B cell (primary cell): ENCODE measurements around the gene HSPA12B. TPM values are rescaled to one million over a fixed set of nuclear protein-coding genes. Genes with fewer than 3 reads are reported as not detected.

ENCODE experiments used
- ATAC-seq: fragments of 200-7000 bp; cut with Tn5 transposase; one replicate; pipeline ENCODE4 v1.10.0; 2021; ENCODE audit warnings: low read depth, mild to moderate bottlenecking, moderate number of reproducible peaks, moderate library complexity
- CTCF ChIA-PET: fragments of 350-600 bp; sonication (Branson Sonifier 250); formaldehyde crosslinking; loops from one replicate; lab custom pipeline; 2021; ENCODE audit warnings: antibody characterized with exemption, inconsistent platforms; lab: Charles Lee
- POLR2A ChIA-PET: fragments of 350-600 bp; sonication (Branson Sonifier 250); formaldehyde crosslinking; loops from one replicate; lab custom pipeline; 2021; ENCODE audit warnings: antibody characterized with exemption; lab: Charles Lee
- DNase-seq: peaks from one replicate; pipeline ENCODE4 v3.0.0; 2013
- H2AFZ ChIP-seq: 2 replicates; pipeline ENCODE4 v1.6.1; 2012; ENCODE audit warnings: mild to moderate bottlenecking, low read depth, low read length; ENCODE audit not compliant: insufficient read depth, poor library complexity, severe bottlenecking
- H3K27ac ChIP-seq, 2 donors: 1 replicate in 1 of 2; 2 replicates in 1 of 2; pipeline ENCODE4 v1.5.1; 2012 to 2013; ENCODE audit warnings: low read length in 2 of 2, mild to moderate bottlenecking in 2 of 2, moderate library complexity in 1 of 2
- H3K27me3 ChIP-seq, 4 experiments: fragments of 200-600 bp in 1 of 4; sonication (generic) in 1 of 4; replicated peaks in 1 of 4; 1 replicate in 2 of 4; 2 replicates in 2 of 4; pipeline versions ENCODE4 v1.6.1 to v1.7.0; 2013 to 2016; ENCODE audit warnings: low read length in 3 of 4, mild to moderate bottlenecking in 2 of 4, mixed read lengths in 1 of 4, moderate library complexity in 1 of 4; ENCODE audit not compliant: insufficient read depth in 4 of 4, control insufficient read depth in 3 of 4; ENCODE audit errors: control extremely low read depth in 1 of 4
- H3K36me3 ChIP-seq, 2 experiments: replicated peaks in 1 of 2; 1 replicate in 1 of 2; 2 replicates in 1 of 2; pipeline versions ENCODE4 v1.6.1 to v1.7.1; 2013; ENCODE audit warnings: low read length in 1 of 2; ENCODE audit not compliant: insufficient read depth in 2 of 2, control insufficient read depth in 1 of 2; ENCODE audit errors: control extremely low read depth in 1 of 2, extremely low read depth in 1 of 2
- H3K4me1 ChIP-seq, 2 donors: fragments of 200-600 bp in 1 of 2; sonication (generic) in 1 of 2; 1 replicate in 1 of 2; 2 replicates in 1 of 2; pipeline versions ENCODE4 v1.5.1 to v1.6.1; 2013 to 2017; ENCODE audit warnings: low read length in 2 of 2; ENCODE audit not compliant: control insufficient read depth in 2 of 2, insufficient read depth in 2 of 2
- H3K4me2 ChIP-seq: replicated peaks from 2 replicates; pipeline ENCODE3; 2012; ENCODE audit warnings: mild to moderate bottlenecking, low read depth, low read length; ENCODE audit not compliant: poor library complexity, severe bottlenecking
- H3K4me3 ChIP-seq, 5 experiments: fragments of 200-600 bp in 1 of 5; sonication (generic) in 1 of 5; 1 replicate in 3 of 5; 2 replicates in 2 of 5; pipeline versions ENCODE4 v1.5.1 to v1.7.0; 2011 to 2016; ENCODE audit warnings: low read length in 4 of 5, mild to moderate bottlenecking in 4 of 5, low read depth in 2 of 5, control low read depth in 1 of 5, moderate library complexity in 1 of 5; ENCODE audit not compliant: insufficient read depth in 1 of 5; ENCODE audit errors: control extremely low read depth in 1 of 5, extremely low read depth in 1 of 5
- H3K79me2 ChIP-seq: fragments of 200-600 bp; sonication (generic); one replicate; pipeline ENCODE4 v1.6.0; 2016; ENCODE audit warnings: low read length; ENCODE audit not compliant: control insufficient read depth, insufficient read depth
- H3K9ac ChIP-seq: fragments of 200-600 bp; sonication (generic); 2 replicates; pipeline ENCODE4 v1.6.1; 2017; ENCODE audit warnings: mild to moderate bottlenecking, low read length, moderate library complexity
- H3K9me3 ChIP-seq, 3 donors: one replicate each; pipeline versions ENCODE4 v1.6.1 to v1.7.1; 2013; ENCODE audit warnings: low read length in 2 of 3; ENCODE audit not compliant: control insufficient read depth in 2 of 3, insufficient read depth in 1 of 3; ENCODE audit errors: control extremely low read depth in 1 of 3
- H4K20me1 ChIP-seq: 2 replicates; pipeline ENCODE4 v1.6.0; 2012; ENCODE audit warnings: mild to moderate bottlenecking, low read length; ENCODE audit not compliant: insufficient read depth, control insufficient read depth, poor library complexity, severe bottlenecking
- H3K27ac Mint-ChIP-seq: one replicate; pipeline ENCODE4 v1.8.0; 2021; ENCODE audit warnings: mixed read lengths
- H3K27me3 Mint-ChIP-seq: one replicate; pipeline ENCODE4 v1.8.0; 2021; ENCODE audit warnings: mixed read lengths
- H3K4me1 Mint-ChIP-seq: one replicate; pipeline ENCODE4 v1.8.0; 2021; ENCODE audit warnings: mixed read lengths
- H3K4me3 Mint-ChIP-seq: one replicate; pipeline ENCODE4 v1.8.0; 2021; ENCODE audit warnings: mixed read lengths
- H3K9me3 Mint-ChIP-seq: one replicate; pipeline ENCODE4 v1.8.0; 2022; ENCODE audit warnings: mixed read lengths; ENCODE audit not compliant: insufficient read depth
- EZH2 ChIP-seq: IDR thresholded peaks from 2 replicates; pipeline ENCODE4 v1.6.1; 2012; ENCODE audit warnings: borderline replicate concordance, low read depth, mild to moderate bottlenecking, moderate library complexity, low read length; ENCODE audit not compliant: insufficient read depth, poor library complexity, severe bottlenecking
- WGBS: methylation state at CpG from one replicate; pipeline ENCODE4 v1.1.5; 2013; ENCODE audit warnings: missing lambda C conversion rate; ENCODE audit not compliant: insufficient coverage; 5-methylcytosine and 5-hydroxymethylcytosine counted together
- intact Hi-C: fragments of 100-400 bp; cut with micrococcal nuclease; formaldehyde crosslinking; loops from one replicate; pipeline ENCODE4 v1.10.0; 2022
- polyA plus RNA-seq: library from polyadenylated mRNA; depleted of rRNA; stranded (reverse); fragments of >200 nt; gene quantifications from 2 replicates; pipeline ENCODE4 v1.2.3, GENCODE V29; 2012
- total RNA-seq, 2 donors: library from RNA; stranded (reverse); fragments of 120-200 nt in 1 of 2; gene quantifications; 1 replicate in 1 of 2; 2 replicates in 1 of 2; pipeline versions ENCODE4 v1.2.3 to v1.2.4, GENCODE V29; 2013 to 2022
- TF ChIP-seq, protein P1 (sequence below): fragments of 200-600 bp; IDR thresholded peaks from one replicate; pipeline ENCODE4 v1.8.0; 2022; ENCODE audit warnings: antibody characterized with exemption, mild to moderate bottlenecking

HSPA12B gene
- total and polyA plus RNA-seq, 2 donors (not counting 1 experiment from before 2014, with no cell fraction given): not detected

- H3K4me3 ChIP-seq: no peak overlapping the region
- H3K9me3 ChIP-seq: no peaks in the 10 kb centered on the region
- no peak for DNase-seq
- WGBS: 73% methylated on average over 5 of the region's 8 CpGs
- H3K79me2 ChIP-seq: no peaks in the 10 kb centered on the region
- H2AFZ ChIP-seq: no peak overlapping the region
- CTCF ChIA-PET: no interaction called here
- H3K4me2 ChIP-seq: no peak overlapping the region
- H3K27me3 ChIP-seq: peaks cover 0 to 46% (median 8%) of the 10 kb centered on the region in 4 experiments
- H3K27ac Mint-ChIP-seq: no peak overlapping the region
- TF ChIP-seq, protein P1, sequence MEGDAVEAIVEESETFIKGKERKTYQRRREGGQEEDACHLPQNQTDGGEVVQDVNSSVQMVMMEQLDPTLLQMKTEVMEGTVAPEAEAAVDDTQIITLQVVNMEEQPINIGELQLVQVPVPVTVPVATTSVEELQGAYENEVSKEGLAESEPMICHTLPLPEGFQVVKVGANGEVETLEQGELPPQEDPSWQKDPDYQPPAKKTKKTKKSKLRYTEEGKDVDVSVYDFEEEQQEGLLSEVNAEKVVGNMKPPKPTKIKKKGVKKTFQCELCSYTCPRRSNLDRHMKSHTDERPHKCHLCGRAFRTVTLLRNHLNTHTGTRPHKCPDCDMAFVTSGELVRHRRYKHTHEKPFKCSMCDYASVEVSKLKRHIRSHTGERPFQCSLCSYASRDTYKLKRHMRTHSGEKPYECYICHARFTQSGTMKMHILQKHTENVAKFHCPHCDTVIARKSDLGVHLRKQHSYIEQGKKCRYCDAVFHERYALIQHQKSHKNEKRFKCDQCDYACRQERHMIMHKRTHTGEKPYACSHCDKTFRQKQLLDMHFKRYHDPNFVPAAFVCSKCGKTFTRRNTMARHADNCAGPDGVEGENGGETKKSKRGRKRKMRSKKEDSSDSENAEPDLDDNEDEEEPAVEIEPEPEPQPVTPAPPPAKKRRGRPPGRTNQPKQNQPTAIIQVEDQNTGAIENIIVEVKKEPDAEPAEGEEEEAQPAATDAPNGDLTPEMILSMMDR: no peak
- TF ChIP-seq EZH2: no peak
- H4K20me1 ChIP-seq: no peaks in the 10 kb centered on the region
- ATAC-seq: no peak
- no peak overlapping the region for H3K9ac ChIP-seq
- H3K9me3 Mint-ChIP-seq: no peaks in the 10 kb centered on the region
- no peak overlapping the region for H3K27ac ChIP-seq
- no peaks in the 10 kb centered on the region for H3K36me3 ChIP-seq
- peaks cover 5% of the 10 kb centered on the region for H3K4me1 Mint-ChIP-seq
- intact Hi-C loops: no loop called here
- peaks cover 56% of the 10 kb centered on the region for H3K27me3 Mint-ChIP-seq
- POLR2A ChIA-PET: no interaction called here
- no peaks in the 10 kb centered on the region for H3K4me1 ChIP-seq
- no peak overlapping the region for H3K4me3 Mint-ChIP-seq
These were observed 2.5 kb upstream of the HSPA12B start for GRCh38 chr20:3729811-3730540.
